T-helper 2 cell (primary cell): ENCODE results near the gene MMADHC.

Source experiments
- DNase-seq, 5 experiments: peaks; one replicate each; pipeline versions ENCODE4 v3.0.0 to v3.0.0-alpha.2; 2012 to 2022

The MMADHC gene

GRCh38 chr2:149544692-149545091 lies 42.9 kb downstream of the MMADHC start:
- DNase-seq = peak in 1 of 5 experiments; percentile 45

DNA sequence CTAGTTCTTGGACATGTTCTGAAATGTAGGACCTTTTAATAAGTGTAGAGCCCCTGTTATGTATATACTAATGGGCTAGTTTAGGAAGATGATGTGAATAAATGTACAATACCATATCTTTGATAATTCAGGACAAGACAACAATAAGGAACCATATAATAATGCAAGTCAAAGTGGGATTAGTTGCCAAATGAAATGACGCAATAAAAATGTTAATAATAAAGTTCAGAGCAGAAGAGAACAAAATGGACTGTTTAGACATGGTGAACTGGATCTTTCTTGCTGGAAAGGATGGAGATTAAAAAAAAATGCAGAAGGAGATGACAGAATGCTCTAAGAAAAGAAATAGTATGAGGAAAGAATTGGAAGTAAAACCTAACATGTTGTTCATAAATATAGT lies 43.7 kb downstream of the MMADHC start:
- no peak for DNase-seq

- no peak for DNase-seq
Observed at GRCh38 chr2:149540138-149540537, 47.4 kb downstream of the MMADHC start.

- peak in 1 of 5 experiments; percentile 24 for DNase-seq
Observed at GRCh38 chr2:149538138-149538833, 49.3 kb downstream of the MMADHC start.

DNA sequence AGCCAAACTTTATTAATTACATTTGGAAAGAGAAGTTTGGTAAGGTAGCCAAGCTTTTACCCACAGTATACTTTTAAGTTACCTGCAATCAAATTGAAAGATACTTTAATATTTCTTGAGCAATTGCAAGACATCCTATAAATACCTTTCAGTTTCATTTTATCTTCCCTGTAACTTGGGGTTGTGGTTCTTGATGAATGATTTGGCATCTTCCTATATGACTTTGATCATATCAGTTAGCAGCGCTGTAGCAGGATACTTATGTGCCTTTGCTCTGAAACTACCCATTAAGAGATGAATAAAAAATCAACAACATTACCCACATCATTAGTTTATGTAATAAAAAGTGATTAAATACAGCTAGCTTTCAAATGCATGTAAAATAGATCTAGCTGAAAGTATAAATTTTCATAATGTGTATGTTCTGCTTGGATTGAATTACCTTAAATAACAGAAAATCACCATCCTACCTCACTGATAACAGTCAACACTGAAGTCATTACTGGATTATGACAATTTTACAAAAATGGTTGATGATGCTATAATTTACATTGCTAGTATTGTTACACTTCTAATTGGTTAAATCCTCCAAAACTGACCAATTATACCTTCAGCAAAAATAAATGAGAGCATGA lies 50.4 kb downstream of the MMADHC start:
- DNase-seq = peak in 1 of 5 experiments; percentile 91

DNA sequence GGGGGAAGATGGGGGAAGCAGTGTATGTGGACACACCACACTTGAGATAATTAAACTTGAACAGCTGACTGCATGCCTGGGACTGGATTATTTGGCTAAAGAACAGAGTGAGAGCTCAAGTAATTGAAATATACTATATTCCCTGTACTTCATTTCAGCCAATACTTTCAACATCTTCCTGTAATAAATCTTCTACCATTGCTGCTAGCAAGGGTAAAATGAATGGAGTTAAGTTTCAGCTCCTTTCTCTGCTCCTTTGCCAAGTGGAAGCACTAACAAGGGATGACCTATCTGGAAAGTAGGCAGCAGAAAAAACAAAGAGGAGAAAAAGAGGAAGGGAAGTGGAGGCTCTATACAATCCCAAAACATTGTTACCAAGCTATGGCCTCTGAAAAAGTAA lies 50.9 kb downstream of the MMADHC start:
- DNase-seq = no peak

DNA sequence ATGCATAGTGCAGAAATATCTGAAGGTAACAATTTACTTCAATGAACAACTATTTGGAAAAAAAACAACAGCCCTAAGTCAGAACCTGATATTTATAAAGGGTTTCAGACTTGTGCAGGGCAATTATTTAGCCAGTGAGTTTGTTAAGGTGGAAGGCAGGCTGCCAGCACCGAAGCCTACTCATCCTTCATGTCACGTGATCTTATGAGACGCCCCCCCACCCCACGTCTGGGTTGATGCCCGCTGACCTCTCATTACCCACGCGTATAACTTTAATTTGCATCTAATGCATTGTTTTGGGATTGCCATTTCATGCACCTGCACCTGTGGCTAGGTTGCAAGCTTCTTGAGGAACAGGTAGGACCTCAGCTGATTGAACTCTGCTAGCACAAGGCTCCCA lies 52.9 kb downstream of the MMADHC start:
- no peak for DNase-seq

GRCh38 chr2:149528983-149529382 lies 58.6 kb downstream of the MMADHC start:
- DNase-seq = no peak

DNA sequence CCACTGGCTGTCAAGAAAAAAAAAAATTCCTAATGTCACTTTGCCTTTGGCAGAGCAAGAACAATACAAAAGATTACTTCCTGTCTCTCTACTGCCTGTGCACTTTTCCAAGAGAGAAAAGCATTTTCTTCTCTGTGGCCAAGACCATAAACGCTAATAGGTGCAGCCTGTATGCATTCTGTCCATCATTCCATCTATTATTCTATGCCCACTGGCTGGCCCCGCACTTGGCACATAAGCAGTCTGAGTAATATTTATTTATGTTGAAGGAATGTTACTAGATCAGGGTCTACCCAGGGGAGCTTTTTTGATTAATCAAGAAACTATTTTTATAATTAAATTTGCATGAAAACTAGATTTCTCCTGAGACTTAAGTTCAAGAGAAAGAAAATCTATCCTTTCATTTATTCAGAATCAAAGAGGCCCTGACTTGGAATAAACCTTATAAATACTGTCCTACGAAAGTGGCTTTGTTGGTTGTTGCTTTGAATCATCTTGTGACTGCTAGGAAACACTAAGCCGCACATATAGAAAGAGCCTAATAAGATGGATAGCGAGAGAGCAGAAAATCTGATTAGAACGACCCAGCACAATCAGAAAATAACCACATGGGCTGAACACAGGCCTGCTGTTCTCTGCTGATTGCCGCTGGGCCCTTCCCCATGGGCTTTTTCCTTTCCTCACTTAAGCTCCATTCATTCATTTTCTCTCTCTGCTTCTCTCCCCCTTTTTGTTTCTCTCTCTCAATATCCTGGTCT lies 59.4 kb downstream of the MMADHC start:
- no peak for DNase-seq

GRCh38 chr2:149526689-149527088 lies 60.9 kb downstream of the MMADHC start:
- no peak for DNase-seq

GRCh38 chr2:149525323-149525722 lies 62.3 kb downstream of the MMADHC start:
- DNase-seq = no peak
